Activated naive CD4-positive, alpha-beta T cell treated with anti-CD3 and anti-CD28 coated beads for 36 hours (primary cell): ENCODE results near the gene GLDN. TPM values are rescaled to one million over a fixed set of nuclear protein-coding genes. Genes with fewer than 3 reads are reported as not detected.

Experiments
- CTCF ChIA-PET: fragments of 350-600 bp; sonication (Branson Sonifier 250); formaldehyde crosslinking; loops from one replicate; lab custom pipeline; 2021; ENCODE audit warnings: antibody characterized with exemption; lab: Charles Lee
- DNase-seq: peaks from one replicate; pipeline ENCODE4 v3.0.0-alpha.2; 2020
- H3K27ac Mint-ChIP-seq: one replicate; pipeline ENCODE4 v1.8.0; 2021; ENCODE audit warnings: mild to moderate bottlenecking, mixed read lengths
- H3K27me3 Mint-ChIP-seq: one replicate; pipeline ENCODE4 v1.8.0; 2021; ENCODE audit warnings: low read depth, mixed read lengths
- H3K36me3 Mint-ChIP-seq: one replicate; pipeline ENCODE4 v1.8.0; 2021; ENCODE audit warnings: low read depth, mixed read lengths
- H3K4me1 Mint-ChIP-seq: one replicate; pipeline ENCODE4 v1.8.0; 2021; ENCODE audit warnings: low read depth, mixed read lengths
- H3K4me3 Mint-ChIP-seq: one replicate; pipeline ENCODE4 v1.8.0; 2021; ENCODE audit warnings: mild to moderate bottlenecking, moderate library complexity, mixed read lengths
- H3K9me3 Mint-ChIP-seq: one replicate; pipeline ENCODE4 v1.8.0; 2021; ENCODE audit warnings: mixed read lengths
- intact Hi-C: fragments of 100-400 bp; cut with micrococcal nuclease; formaldehyde crosslinking; loops from one replicate; pipeline ENCODE4 v1.15.1; 2023
- total RNA-seq, 2 experiments: library from RNA; stranded (reverse); gene quantifications; one replicate each; pipeline ENCODE4 v1.2.3, GENCODE V29; 2021

The GLDN gene
- total RNA-seq, 2 experiments from 2014 or later, result not detected

GRCh38 chr15:51386486-51386885 is 45.0 kb downstream of the GLDN start:
- CTCF ChIA-PET, result no interaction called here
- Mint-ChIP-seq H3K9me3 (no peaks in the 10 kb centered on the region), H3K36me3 (no peaks in the 10 kb centered on the region), H3K4me1 (peaks cover 5% of the 10 kb centered on the region), H3K27ac (no peak overlapping the region), H3K4me3 (no peak overlapping the region), H3K27me3 (peaks cover 17% of the 10 kb centered on the region)
- no peak for DNase-seq
- intact Hi-C loops, result no loop called here

- H3K27ac Mint-ChIP-seq, result no peak overlapping the region
- no peaks in the 10 kb centered on the region for H3K9me3 Mint-ChIP-seq
- no peak overlapping the region for H3K4me3 Mint-ChIP-seq
- peaks cover 10% of the 10 kb centered on the region for H3K27me3 Mint-ChIP-seq
- CTCF ChIA-PET, result no interaction called here
- no peak for DNase-seq
- intact Hi-C loops, result no loop called here
- H3K4me1 Mint-ChIP-seq, result peaks cover 5% of the 10 kb centered on the region
- H3K36me3 Mint-ChIP-seq, result no peaks in the 10 kb centered on the region
These were observed 45.7 kb downstream of the GLDN start for GRCh38 chr15:51386960-51387698.

DNA sequence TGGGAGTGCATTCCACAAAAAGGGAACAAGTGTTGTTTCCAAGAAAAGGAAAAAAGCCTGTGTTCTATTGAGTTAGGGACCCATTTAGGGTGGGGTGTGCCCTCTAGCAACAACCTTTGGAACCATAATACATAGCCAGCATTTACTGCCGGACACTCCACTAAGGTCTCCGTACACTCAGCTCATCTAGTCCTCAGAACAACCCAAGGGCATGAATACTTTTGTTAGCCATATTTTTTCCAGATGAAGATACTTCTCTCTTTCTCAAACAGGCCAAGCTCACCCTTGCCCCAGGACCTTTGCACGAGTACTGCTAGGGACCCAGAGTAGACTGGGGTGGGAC is 46.2 kb downstream of the GLDN start:
- CTCF ChIA-PET, result no interaction called here
- DNase-seq, result no peak
- peaks cover 5% of the 10 kb centered on the region for H3K4me1 Mint-ChIP-seq
- no peak overlapping the region for H3K4me3 Mint-ChIP-seq
- intact Hi-C loops, result no loop called here
- peaks cover 9% of the 10 kb centered on the region for H3K27me3 Mint-ChIP-seq
- no peaks in the 10 kb centered on the region for H3K36me3 Mint-ChIP-seq
- no peak overlapping the region for H3K27ac Mint-ChIP-seq
- H3K9me3 Mint-ChIP-seq, result no peaks in the 10 kb centered on the region

- intact Hi-C loops, result no loop called here
- no peak for DNase-seq
These were observed 47.3 kb downstream of the GLDN start for GRCh38 chr15:51388726-51389125.

GRCh38 chr15:51390241-51390965 is 48.9 kb downstream of the GLDN start:
- no peak for DNase-seq
- Mint-ChIP-seq H3K36me3 (no peaks in the 10 kb centered on the region), H3K4me3 (no peak overlapping the region), H3K4me1 (peaks cover 5% of the 10 kb centered on the region), H3K9me3 (no peaks in the 10 kb centered on the region), H3K27me3 (no peaks in the 10 kb centered on the region), H3K27ac (peak overlapping the region; percentile 39)
- CTCF ChIA-PET, result interaction anchor here (1.2 kb wide), 1 partner anchor 9 kb away, joined by 4 read pairs; no protein-coding TSS in a partner anchor
- intact Hi-C loops, result no loop called here

More at GRCh38 chr15:51388726-51389125, 47.3 kb downstream of the GLDN start:
- no peaks in the 10 kb centered on the region for H3K36me3 Mint-ChIP-seq
- peaks cover 5% of the 10 kb centered on the region for H3K4me1 Mint-ChIP-seq
- CTCF ChIA-PET, result interaction anchor here (0.7 kb wide), 1 partner anchor 225 kb away, joined by 3 read pairs; no protein-coding TSS in a partner anchor
- H3K27ac Mint-ChIP-seq, result no peak overlapping the region
- H3K9me3 Mint-ChIP-seq, result no peaks in the 10 kb centered on the region
- peaks cover 3% of the 10 kb centered on the region for H3K27me3 Mint-ChIP-seq
- H3K4me3 Mint-ChIP-seq, result no peak overlapping the region

- no peak overlapping the region for H3K4me3 Mint-ChIP-seq
- no peak overlapping the region for H3K27ac Mint-ChIP-seq
- CTCF ChIA-PET, result no interaction called here
- H3K9me3 Mint-ChIP-seq, result no peaks in the 10 kb centered on the region
- H3K4me1 Mint-ChIP-seq, result peaks cover 5% of the 10 kb centered on the region
- no peaks in the 10 kb centered on the region for H3K36me3 Mint-ChIP-seq
- intact Hi-C loops, result no loop called here
- DNase-seq, result no peak
- H3K27me3 Mint-ChIP-seq, result no peaks in the 10 kb centered on the region
These were observed 49.5 kb downstream of the GLDN start for GRCh38 chr15:51390966-51391422.

GRCh38 chr15:51396921-51397320 is 55.5 kb downstream of the GLDN start:
- Mint-ChIP-seq H3K9me3 (no peaks in the 10 kb centered on the region), H3K27ac (no peak overlapping the region), H3K27me3 (no peaks in the 10 kb centered on the region), H3K4me3 (no peak overlapping the region), H3K36me3 (no peaks in the 10 kb centered on the region), H3K4me1 (no peaks in the 10 kb centered on the region)
- intact Hi-C loops, result no loop called here
- no peak for DNase-seq
- CTCF ChIA-PET, result no interaction called here

DNA sequence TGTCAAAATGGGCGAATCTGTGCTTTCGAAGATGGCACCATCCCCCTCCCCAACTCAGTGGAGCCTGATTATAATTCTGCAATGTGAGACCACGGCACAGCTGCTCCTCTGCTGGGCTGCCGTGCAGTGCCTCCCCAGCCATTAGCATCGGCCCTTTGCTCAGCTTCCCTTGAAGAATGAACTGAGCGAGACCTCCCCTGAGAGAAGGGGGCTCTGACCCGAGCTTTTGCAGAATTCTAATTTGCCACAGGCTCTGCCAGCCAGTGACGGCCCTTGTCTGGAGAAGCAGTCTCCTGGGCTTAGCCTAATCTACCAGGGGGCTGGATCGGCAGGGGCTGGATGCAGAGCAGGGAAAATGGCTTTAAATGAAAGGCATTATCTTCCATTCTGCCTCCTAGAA is 57.2 kb downstream of the GLDN start:
- Mint-ChIP-seq H3K27me3 (peaks cover 3% of the 10 kb centered on the region), H3K27ac (no peak overlapping the region), H3K4me3 (no peak overlapping the region), H3K36me3 (no peaks in the 10 kb centered on the region), H3K4me1 (no peaks in the 10 kb centered on the region), H3K9me3 (no peaks in the 10 kb centered on the region)
- no peak for DNase-seq
- CTCF ChIA-PET, result interaction anchor here (4.0 kb wide), 1 partner anchor 236 kb away, joined by 20 read pairs; no protein-coding TSS in a partner anchor
- intact Hi-C loops, result no loop called here

GRCh38 chr15:51401051-51401780 is 59.8 kb downstream of the GLDN start:
- Mint-ChIP-seq H3K27ac (no peak overlapping the region), H3K27me3 (peaks cover 15% of the 10 kb centered on the region), H3K36me3 (no peaks in the 10 kb centered on the region), H3K9me3 (no peaks in the 10 kb centered on the region), H3K4me3 (no peak overlapping the region), H3K4me1 (no peaks in the 10 kb centered on the region)
- CTCF ChIA-PET, result interaction anchor here (0.6 to 4.0 kb wide), 6 partner anchors 31 to 238 kb away, joined by 3 to 20 read pairs (median 4); no protein-coding TSS in a partner anchor
- DNase-seq, result no peak
- intact Hi-C loops, result loop anchor here (5.0 kb wide), 1 partner anchor 119 kb away; no protein-coding TSS in a partner anchor

DNA sequence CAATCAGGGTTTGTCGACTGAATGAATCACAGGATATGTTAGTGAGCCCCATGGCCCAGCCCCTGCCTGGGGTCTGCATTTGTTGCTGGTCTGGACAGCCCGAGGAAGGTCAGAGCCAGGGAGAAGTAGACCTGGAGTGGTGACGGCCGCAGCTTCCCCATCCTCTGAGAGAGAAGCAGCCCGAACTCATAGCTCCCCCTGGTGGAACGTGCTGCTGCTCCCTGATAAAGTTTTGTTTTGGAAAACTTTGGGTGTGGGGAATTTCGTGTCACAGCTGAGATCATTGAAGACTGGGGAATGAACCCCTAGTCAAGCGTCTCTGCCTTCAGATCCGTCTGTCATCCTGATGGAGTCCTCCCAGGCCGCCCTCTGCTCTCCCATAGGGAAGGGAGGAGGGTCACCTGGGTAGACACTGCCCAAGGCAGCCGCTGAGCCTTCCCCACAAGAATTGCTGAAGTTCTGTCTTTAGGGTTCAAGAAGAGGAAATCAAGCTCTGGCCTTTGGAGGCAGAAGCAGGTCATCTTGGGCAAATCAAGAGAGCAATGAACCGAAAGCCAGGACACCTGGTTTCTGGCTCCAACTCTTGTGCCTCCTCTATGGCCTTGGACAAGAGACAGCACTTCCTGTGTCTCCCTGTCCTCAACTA is 60.5 kb downstream of the GLDN start:
- H3K27me3 Mint-ChIP-seq, result peaks cover 15% of the 10 kb centered on the region

DNA sequence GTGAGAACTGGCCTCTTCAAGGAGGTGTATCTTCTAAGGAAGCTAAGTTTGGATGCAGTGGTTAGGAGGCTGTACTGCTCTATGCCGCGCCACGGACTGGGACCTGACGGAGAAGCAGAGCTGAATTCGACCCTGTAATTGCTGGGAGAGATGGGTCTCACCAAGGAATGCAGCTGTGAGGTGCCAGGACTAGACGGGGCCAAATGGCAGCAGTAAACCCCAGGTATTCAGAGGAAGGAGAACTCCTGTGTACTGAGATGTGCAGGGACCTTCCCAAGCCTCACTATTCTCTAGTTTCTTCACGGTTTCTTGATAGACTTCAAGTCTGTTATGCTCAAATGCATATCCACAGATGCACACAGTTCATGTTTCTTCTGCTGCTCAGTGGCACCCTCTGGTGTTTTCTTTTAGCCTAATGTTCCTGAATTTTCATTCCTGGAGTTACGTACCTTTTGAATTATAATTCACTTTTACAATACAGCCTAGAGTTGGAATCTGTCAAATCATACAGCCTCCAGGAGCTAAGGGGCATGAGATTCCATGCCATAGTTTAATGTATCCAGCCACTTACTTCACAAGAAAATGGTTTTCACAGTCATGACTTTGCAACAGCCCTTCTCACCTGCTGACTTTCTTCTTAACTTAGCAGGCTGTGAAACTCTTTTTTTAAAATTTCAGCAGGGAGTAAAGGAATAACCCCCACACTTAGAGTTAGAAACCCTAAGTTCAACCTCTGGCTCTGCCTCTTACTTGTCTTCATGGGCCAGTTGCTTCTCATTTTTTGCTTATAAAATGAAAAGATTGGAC is 61.8 kb downstream of the GLDN start:
- peaks cover 18% of the 10 kb centered on the region for H3K27me3 Mint-ChIP-seq
- CTCF ChIA-PET, result interaction anchor here (0.6 to 1.4 kb wide), 5 partner anchors 19 to 240 kb away, joined by 3 read pairs; no protein-coding TSS in a partner anchor
- DNase-seq, result no peak
- intact Hi-C loops, result loop anchor here (1.0 to 5.0 kb wide), 2 partner anchors 121 to 240 kb away; no protein-coding TSS in a partner anchor
- H3K27ac Mint-ChIP-seq, result no peak overlapping the region
- no peaks in the 10 kb centered on the region for H3K36me3 Mint-ChIP-seq
- H3K9me3 Mint-ChIP-seq, result no peaks in the 10 kb centered on the region
- no peak overlapping the region for H3K4me3 Mint-ChIP-seq
- H3K4me1 Mint-ChIP-seq, result no peaks in the 10 kb centered on the region

More for the DNA sequence above, 60.5 kb downstream of the GLDN start:
- no peak overlapping the region for H3K27ac Mint-ChIP-seq
- H3K36me3 Mint-ChIP-seq, result no peaks in the 10 kb centered on the region
- no peaks in the 10 kb centered on the region for H3K9me3 Mint-ChIP-seq
- peak; percentile 7 for DNase-seq
- H3K4me1 Mint-ChIP-seq, result no peaks in the 10 kb centered on the region
- H3K4me3 Mint-ChIP-seq, result no peak overlapping the region
- CTCF ChIA-PET, result interaction anchor here (0.6 to 4.0 kb wide), 7 partner anchors 18 to 239 kb away, joined by 3 to 20 read pairs (median 3); no protein-coding TSS in a partner anchor
- intact Hi-C loops, result loop anchor here (5.0 kb wide), 1 partner anchor 120 kb away; no protein-coding TSS in a partner anchor
